SK-N-MC (cell line): ENCODE results near the gene TMEM144.

ENCODE experiments used
- EZH2 ChIP-seq: fragments of 200-600 bp; sonication (generic); IDR thresholded peaks from one replicate; pipeline ENCODE4 v1.6.1; 2017; ENCODE audit warnings: antibody characterized with exemption
- FOXP2 ChIP-seq: optimal IDR thresholded peaks from 2 replicates; pipeline ENCODE3; 2011; ENCODE audit warnings: mild to moderate bottlenecking, moderate library complexity; ENCODE audit not compliant: insufficient read depth; ENCODE audit errors: extremely low read length, control extremely low read depth
- POLR2AphosphoS5 ChIP-seq: IDR thresholded peaks from 2 replicates; pipeline ENCODE4 v1.6.1; 2012; ENCODE audit warnings: mild to moderate bottlenecking, low read depth, low read length, borderline replicate concordance

GRCh38 chr4:158201876-158202275 lies 8.4 kb upstream of the TMEM144 start:
- TF ChIP-seq EZH2 (no peak), POLR2AphosphoS5 (no peak), FOXP2 (no peak)
